Measurements from ENCODE around the gene TCERG1.

Gene TCERG1

GRCh38 chr5:146514575-146514974, 67.4 kb downstream of the TCERG1 start:
- Histone ChIP-seq H3K9me3 (ENCODE audit: insufficient read depth, low read length, severe bottlenecking) (no peaks in the 10 kb centered on the region), H3K4me2 (ENCODE audit: insufficient read depth, low read length) (no peak overlapping the region), H3K79me2 (ENCODE audit: insufficient read depth, low read length) (no peaks in the 10 kb centered on the region), H3K4me1 (ENCODE audit: insufficient read depth, low read length) (no peaks in the 10 kb centered on the region), H2AFZ (ENCODE audit: low read depth, low read length) (no peak overlapping the region), H3K27ac (ENCODE audit: low read length) (no peak overlapping the region), H3K4me3 (ENCODE audit: low read depth in 1 of 2, low read length in 2 of 2) (no peak overlapping the region), H4K20me1 (ENCODE audit: insufficient read depth, low read length) (no peaks in the 10 kb centered on the region), H3K9ac (ENCODE audit: low read depth, low read length) (no peak overlapping the region), H3K36me3 (ENCODE audit: insufficient read depth, low read length) (peaks cover 32% of the 10 kb centered on the region), H3K27me3 (ENCODE audit: insufficient read depth, low read length, poor library complexity) (no peaks in the 10 kb centered on the region)
- TF ChIP-seq EZH2 (IDR thresholded peaks at IDR 0.05; ENCODE audit: borderline replicate concordance, low read depth, low read length, severe bottlenecking) (no peak), CTCF (IDR thresholded peaks at IDR 0.05; ENCODE audit: borderline replicate concordance, extremely low read depth, low read length, poor library complexity, severe bottlenecking) (no peak)
- ATAC-seq (ENCODE audit: insufficient read depth, low read depth) (no peak), DNase-seq (no peak)

- H3K9ac ChIP-seq (ENCODE audit: low read depth, low read length) = no peak overlapping the region
- H3K4me1 ChIP-seq (ENCODE audit: insufficient read depth, low read length) = no peaks in the 10 kb centered on the region
- peaks cover 22% of the 10 kb centered on the region for H3K36me3 ChIP-seq (ENCODE audit: insufficient read depth, low read length)
- no peaks in the 10 kb centered on the region for H3K27me3 ChIP-seq (ENCODE audit: insufficient read depth, low read length, poor library complexity)
- DNase-seq (no peak), ATAC-seq (ENCODE audit: insufficient read depth, low read depth) (peak; percentile 18; the same call in 2 of the 3 replicates)
- no peak overlapping the region for H3K4me2 ChIP-seq (ENCODE audit: insufficient read depth, low read length)
- H3K79me2 ChIP-seq (ENCODE audit: insufficient read depth, low read length) = no peaks in the 10 kb centered on the region
- TF ChIP-seq EZH2 (IDR thresholded peaks at IDR 0.05; ENCODE audit: borderline replicate concordance, low read depth, low read length, severe bottlenecking) (no peak), CTCF (IDR thresholded peaks at IDR 0.05; ENCODE audit: borderline replicate concordance, extremely low read depth, low read length, poor library complexity, severe bottlenecking) (no peak)
- H2AFZ ChIP-seq (ENCODE audit: low read depth, low read length) = no peak overlapping the region
- H4K20me1 ChIP-seq (ENCODE audit: insufficient read depth, low read length) = no peaks in the 10 kb centered on the region
- no peaks in the 10 kb centered on the region for H3K9me3 ChIP-seq (ENCODE audit: insufficient read depth, low read length, severe bottlenecking)
- H3K27ac ChIP-seq (ENCODE audit: low read length) = no peak overlapping the region
- no peak overlapping the region for H3K4me3 ChIP-seq (ENCODE audit: low read depth in 1 of 2, low read length in 2 of 2)
Measured at GRCh38 chr5:146515473-146516150, 68.5 kb downstream of the TCERG1 start.

- Histone ChIP-seq H2AFZ (ENCODE audit: low read depth, low read length) (no peak within 1 kb of the TSS), H3K79me2 (ENCODE audit: insufficient read depth, low read length) (no peaks in the 10 kb centered on the region), H3K27me3 (ENCODE audit: insufficient read depth, low read length, poor library complexity) (no peaks in the 10 kb centered on the region), H3K36me3 (ENCODE audit: insufficient read depth, low read length) (peaks cover 17% of the 10 kb centered on the region; the same call in 1 of the 2 replicates), H3K9ac (ENCODE audit: low read depth, low read length) (no peak within 1 kb of the TSS), H3K4me1 (ENCODE audit: insufficient read depth, low read length) (no peaks in the 10 kb centered on the region), H3K4me2 (ENCODE audit: insufficient read depth, low read length) (no peak within 1 kb of the TSS), H3K4me3 (ENCODE audit: low read depth in 1 of 2, low read length in 2 of 2) (no peak within 1 kb of the TSS), H4K20me1 (ENCODE audit: insufficient read depth, low read length) (no peaks in the 10 kb centered on the region), H3K27ac (ENCODE audit: low read length) (no peak within 1 kb of the TSS), H3K9me3 (ENCODE audit: insufficient read depth, low read length, severe bottlenecking) (no peaks in the 10 kb centered on the region)
- DNase-seq (no peak), ATAC-seq (ENCODE audit: insufficient read depth, low read depth) (peak; percentile 49)
- TF ChIP-seq EZH2 (IDR thresholded peaks at IDR 0.05; ENCODE audit: borderline replicate concordance, low read depth, low read length, severe bottlenecking) (no peak), CTCF (IDR thresholded peaks at IDR 0.05; ENCODE audit: borderline replicate concordance, extremely low read depth, low read length, poor library complexity, severe bottlenecking) (no peak)
Measured at GRCh38 chr5:146516151-146516475, 69.0 kb downstream of the TCERG1 start, which contains the start of gene GPR151. Gene GPR151 (minus strand): TSS chr5:146516190. CDS start chr5:146516113, 77 bp downstream.

Data from DND-41 (cell line).